H9 (cell line): ENCODE measurements around the gene TMEM235. TPM values are rescaled to one million over a fixed set of nuclear protein-coding genes. Genes with fewer than 3 reads are reported as not detected.

ENCODE experiments used
- DNase-seq: peaks from one replicate; pipeline ENCODE4 v3.0.0-alpha.2; 2017
- H2AFZ ChIP-seq: one replicate; pipeline ENCODE4 v1.6.1; 2013; ENCODE audit warnings: mild to moderate bottlenecking, low read length, control low read depth, moderate library complexity
- H2AK5ac ChIP-seq: 2 replicates; pipeline ENCODE4 v1.6.1; 2013; ENCODE audit warnings: low read length, control low read depth, mixed read lengths; ENCODE audit not compliant: insufficient read length
- H2BK120ac ChIP-seq: one replicate; pipeline ENCODE4 v1.6.1; 2013; ENCODE audit warnings: low read depth, mild to moderate bottlenecking, low read length, control low read depth, inconsistent platforms; ENCODE audit not compliant: poor library complexity, severe bottlenecking
- H2BK12ac ChIP-seq: 2 replicates; pipeline ENCODE4 v1.6.1; 2013; ENCODE audit warnings: low read length, control low read depth, mixed read lengths, low read depth; ENCODE audit not compliant: insufficient read length
- H2BK15ac ChIP-seq: 2 replicates; pipeline ENCODE4 v1.6.1; 2013; ENCODE audit warnings: low read depth, low read length, control low read depth
- H2BK20ac ChIP-seq: one replicate; pipeline ENCODE4 v1.6.1; 2013; ENCODE audit warnings: low read depth, mild to moderate bottlenecking, low read length, control low read depth, inconsistent platforms; ENCODE audit not compliant: poor library complexity, severe bottlenecking
- H2BK5ac ChIP-seq: 2 replicates; pipeline ENCODE4 v1.6.1; 2013; ENCODE audit warnings: low read length, control low read depth, mixed read lengths; ENCODE audit not compliant: insufficient read length
- H3K14ac ChIP-seq: 2 replicates; pipeline ENCODE4 v1.6.1; 2013; ENCODE audit warnings: low read length, control low read depth; ENCODE audit not compliant: insufficient read depth
- H3K18ac ChIP-seq: 2 replicates; pipeline ENCODE4 v1.6.1; 2013; ENCODE audit warnings: low read depth, mild to moderate bottlenecking, mixed read lengths, low read length, control low read depth; ENCODE audit not compliant: insufficient read length
- H3K23ac ChIP-seq: 2 replicates; pipeline ENCODE4 v1.6.1; 2013; ENCODE audit warnings: low read length, control low read depth, mixed read lengths, low read depth; ENCODE audit not compliant: insufficient read length
- H3K23me2 ChIP-seq: 2 replicates; pipeline ENCODE4 v1.6.1; 2013; ENCODE audit warnings: low read depth, mild to moderate bottlenecking, mixed read lengths, low read length, control low read depth; ENCODE audit not compliant: insufficient read length, poor library complexity, severe bottlenecking
- H3K27ac ChIP-seq: 2 replicates; pipeline ENCODE4 v1.5.1; 2013; ENCODE audit warnings: low read length, control low read depth, mixed read lengths, low read depth; ENCODE audit not compliant: insufficient read length
- H3K27me3 ChIP-seq: 2 replicates; pipeline ENCODE4 v1.6.1; 2013; ENCODE audit warnings: low read length, control low read depth, inconsistent platforms; ENCODE audit not compliant: insufficient read depth
- H3K4ac ChIP-seq: 2 replicates; pipeline ENCODE4 v1.6.1; 2013; ENCODE audit warnings: low read depth, mild to moderate bottlenecking, control low read depth, inconsistent platforms, low read length, moderate library complexity
- H3K4me1 ChIP-seq: 2 replicates; pipeline ENCODE4 v1.6.1; 2013; ENCODE audit warnings: low read length, control low read depth, inconsistent platforms; ENCODE audit not compliant: insufficient read depth
- H3K4me2 ChIP-seq: 2 replicates; pipeline ENCODE4 v1.6.1; 2013; ENCODE audit warnings: low read length, control low read depth, mixed read lengths; ENCODE audit not compliant: insufficient read length, insufficient read depth
- H3K56ac ChIP-seq: 2 replicates; pipeline ENCODE4 v1.6.1; 2013; ENCODE audit warnings: low read depth, mild to moderate bottlenecking, mixed read lengths, low read length, control low read depth; ENCODE audit not compliant: insufficient read length
- H3K79me1 ChIP-seq: 2 replicates; pipeline ENCODE4 v1.6.1; 2013; ENCODE audit warnings: low read depth, mild to moderate bottlenecking, moderate library complexity, low read length, control low read depth, inconsistent platforms; ENCODE audit not compliant: insufficient read depth, poor library complexity, severe bottlenecking
- H3K79me2 ChIP-seq: 2 replicates; pipeline ENCODE4 v1.6.1; 2013; ENCODE audit warnings: low read length, control low read depth, inconsistent platforms; ENCODE audit not compliant: insufficient read depth
- H3K9ac ChIP-seq: 2 replicates; pipeline ENCODE4 v1.6.1; 2013; ENCODE audit warnings: low read length, control low read depth, mixed read lengths; ENCODE audit not compliant: insufficient read length; ENCODE audit errors: extremely low read depth
- H3K9me3 ChIP-seq: one replicate; pipeline ENCODE4 v1.6.1; 2013; ENCODE audit warnings: low read depth, low read length, inconsistent platforms; ENCODE audit not compliant: control insufficient read depth
- H3T11ph ChIP-seq: one replicate; pipeline ENCODE4 v1.6.1; 2013; ENCODE audit warnings: mild to moderate bottlenecking, low read length, control low read depth, inconsistent platforms
- H4K20me1 ChIP-seq: one replicate; pipeline ENCODE4 v1.6.1; 2013; ENCODE audit not compliant: control insufficient read depth, insufficient read length, insufficient read depth
- H4K5ac ChIP-seq: 2 replicates; pipeline ENCODE4 v1.6.1; 2013; ENCODE audit warnings: low read depth, mild to moderate bottlenecking, mixed read lengths, low read length, control low read depth; ENCODE audit not compliant: insufficient read length
- H4K8ac ChIP-seq: replicated peaks from 2 replicates; pipeline ENCODE4 v1.6.1; 2013; ENCODE audit warnings: low read length, control low read depth, mixed read lengths, low read depth; ENCODE audit not compliant: insufficient read length
- H4K91ac ChIP-seq: 2 replicates; pipeline ENCODE4 v1.6.1; 2013; ENCODE audit warnings: low read depth, mild to moderate bottlenecking, moderate library complexity, mixed read lengths, low read length, control low read depth; ENCODE audit not compliant: insufficient read length
- H3K27ac Mint-ChIP-seq, 3 experiments: 2 replicates in 2 of 3; 3 replicates in 1 of 3; pipeline ENCODE4 v1.8.0; 2020 to 2021; ENCODE audit warnings: mixed read lengths in 3 of 3, mild to moderate bottlenecking in 1 of 3, moderate library complexity in 1 of 3
- H3K27me3 Mint-ChIP-seq: 2 replicates; pipeline ENCODE4 v1.8.0; 2021; ENCODE audit warnings: low read depth, mild to moderate bottlenecking, moderate library complexity, mixed read lengths
- H3K36me3 Mint-ChIP-seq, 3 experiments: 2 replicates in 2 of 3; 3 replicates in 1 of 3; pipeline ENCODE4 v1.8.0; 2020 to 2021; ENCODE audit warnings: low read depth in 3 of 3, mixed read lengths in 3 of 3; ENCODE audit not compliant: insufficient read depth in 1 of 3
- H3K4me1 Mint-ChIP-seq, 2 experiments: 2 replicates each; pipeline ENCODE4 v1.8.0; 2020; ENCODE audit warnings: mixed read lengths in 2 of 2
- H3K4me3 Mint-ChIP-seq, 2 experiments: 2 replicates in 1 of 2; 3 replicates in 1 of 2; pipeline ENCODE4 v1.8.0; 2020 to 2021; ENCODE audit warnings: mild to moderate bottlenecking in 2 of 2, mixed read lengths in 2 of 2, moderate library complexity in 1 of 2
- H3K9me3 Mint-ChIP-seq, 2 experiments: 2 replicates in 1 of 2; 3 replicates in 1 of 2; pipeline ENCODE4 v1.8.0; 2020; ENCODE audit warnings: mild to moderate bottlenecking in 2 of 2, mixed read lengths in 2 of 2, moderate library complexity in 1 of 2
- CTCF ChIP-seq: fragments of 200-600 bp; sonication (generic); conservative IDR thresholded peaks from 3 replicates; pipeline ENCODE4 v1.8.0; 2021; ENCODE audit warnings: antibody characterized with exemption, mild to moderate bottlenecking
- WGBS: extraction: QIAGEN DNeasy Blood & Tissue Kit; methylation state at CpG from one replicate; pipeline ENCODE4 v1.1.7; 2013; ENCODE audit warnings: missing lambda C conversion rate, low lambda C conversion rate, mixed read lengths; ENCODE audit not compliant: insufficient read length; ENCODE audit errors: extremely low coverage; 5-methylcytosine and 5-hydroxymethylcytosine counted together
- total RNA-seq: library from RNA; stranded (reverse); gene quantifications from 2 replicates; pipeline ENCODE4 v1.2.1, GENCODE V29; 2021

Gene TMEM235
- total RNA-seq, 1 experiment from 2014 or later, result 0.28 TPM

- no peak overlapping the region for H3K27ac Mint-ChIP-seq
- Histone ChIP-seq H3K23ac (no peak overlapping the region), H3K18ac (no peak overlapping the region), H2BK20ac (no peak overlapping the region), H3K9ac (no peak overlapping the region), H3K79me2 (no peaks in the 10 kb centered on the region), H3K27me3 (peaks cover 6% of the 10 kb centered on the region; the same call in 1 of the 2 replicates), H4K20me1 (no peaks in the 10 kb centered on the region), H3K23me2 (no peaks in the 10 kb centered on the region), H3K9me3 (no peaks in the 10 kb centered on the region), H4K8ac (no peak overlapping the region), H3K14ac (no peak overlapping the region), H2BK120ac (no peak overlapping the region), H2BK5ac (no peak overlapping the region), H2AFZ (no peak overlapping the region), H3K79me1 (no peaks in the 10 kb centered on the region), H2BK15ac (no peak overlapping the region), H3K4me1 (no peaks in the 10 kb centered on the region), H3K56ac (no peak overlapping the region), H2AK5ac (no peak overlapping the region), H3K4ac (no peak overlapping the region), H4K5ac (no peak overlapping the region), H4K91ac (no peak overlapping the region), H3K4me2 (no peak overlapping the region), H2BK12ac (no peak overlapping the region), H3T11ph (no peak overlapping the region), H3K27ac (no peak overlapping the region)
- WGBS, result no CpG with 5 or more reads among the region's 4 CpGs
- H3K4me1 Mint-ChIP-seq, result peaks cover 0 to 15% of the 10 kb centered on the region in 2 experiments; a peak in 2 of 4 replicates
- no peak overlapping the region for H3K4me3 Mint-ChIP-seq
- TF ChIP-seq CTCF, result no peak
- no peaks in the 10 kb centered on the region; a peak in 1 of 5 replicates for H3K9me3 Mint-ChIP-seq
- H3K36me3 Mint-ChIP-seq, result peaks cover 14 to 19% (median 19%) of the 10 kb centered on the region in 3 experiments; a peak in 6 of 7 replicates
- no peak for DNase-seq
- H3K27me3 Mint-ChIP-seq, result peaks cover 42% of the 10 kb centered on the region
These were observed 3.3 kb upstream of the TMEM235 start for GRCh38 chr17:78228176-78228575.
